ENCODE data around the gene RIMOC1.
"Not testable (repeated sequence)": the region's sequence is repeated elsewhere in the genome, so short reads cannot be mapped to it uniquely, and the experiment has no call there.

RIMOC1 gene

GRCh38 chr5:41945332-41945955 lies 41.3 kb downstream of the RIMOC1 start:
- not testable (repeated sequence) for H3K4me3 ChIP-seq (ENCODE audit: low read length); H3K27me3 ChIP-seq (ENCODE audit: insufficient read depth, low read length); H3K9me3 ChIP-seq (ENCODE audit: low read length); H3K4me1 ChIP-seq (ENCODE audit: insufficient read depth, low read length); H2AFZ ChIP-seq (ENCODE audit: low read depth, low read length); H3K36me3 ChIP-seq (ENCODE audit: insufficient read depth, low read length)

- Histone ChIP-seq H3K4me3 (ENCODE audit: low read length) (no peak overlapping the region), H3K4me1 (ENCODE audit: insufficient read depth, low read length) (peaks cover 7% of the 10 kb centered on the region), H3K36me3 (ENCODE audit: insufficient read depth, low read length) (no peaks in the 10 kb centered on the region), H3K9me3 (ENCODE audit: low read length) (no peaks in the 10 kb centered on the region), H2AFZ (ENCODE audit: low read depth, low read length) (no peak overlapping the region), H3K27me3 (ENCODE audit: insufficient read depth, low read length) (no peaks in the 10 kb centered on the region)
Observed at GRCh38 chr5:41951224-41951623, 47.1 kb downstream of the RIMOC1 start.

Measured in neuron (in vitro differentiated cells).